GM18526 (cell line): Measurements from ENCODE around the gene DRC3.

Source experiments
- POLR2A ChIP-seq: IDR thresholded peaks from 3 replicates; pipeline ENCODE4 v1.6.1; 2011; ENCODE audit not compliant: insufficient read length; ENCODE audit errors: extremely low read depth

Gene DRC3

GRCh38 chr17:18014006-18014405 lies 41.3 kb downstream of the DRC3 start:
- no peak for TF ChIP-seq POLR2A

GRCh38 chr17:18015593-18015992 lies 42.9 kb downstream of the DRC3 start:
- TF ChIP-seq POLR2A = no peak

- TF ChIP-seq POLR2A = no peak
Measured at GRCh38 chr17:18016426-18016825, 43.8 kb downstream of the DRC3 start.

GRCh38 chr17:18017958-18018357 lies 45.3 kb downstream of the DRC3 start:
- no peak for TF ChIP-seq POLR2A

GRCh38 chr17:18018411-18018921 lies 45.8 kb downstream of the DRC3 start:
- no peak for TF ChIP-seq POLR2A

GRCh38 chr17:18019838-18020154 lies 47.1 kb downstream of the DRC3 start:
- TF ChIP-seq POLR2A = no peak

DNA sequence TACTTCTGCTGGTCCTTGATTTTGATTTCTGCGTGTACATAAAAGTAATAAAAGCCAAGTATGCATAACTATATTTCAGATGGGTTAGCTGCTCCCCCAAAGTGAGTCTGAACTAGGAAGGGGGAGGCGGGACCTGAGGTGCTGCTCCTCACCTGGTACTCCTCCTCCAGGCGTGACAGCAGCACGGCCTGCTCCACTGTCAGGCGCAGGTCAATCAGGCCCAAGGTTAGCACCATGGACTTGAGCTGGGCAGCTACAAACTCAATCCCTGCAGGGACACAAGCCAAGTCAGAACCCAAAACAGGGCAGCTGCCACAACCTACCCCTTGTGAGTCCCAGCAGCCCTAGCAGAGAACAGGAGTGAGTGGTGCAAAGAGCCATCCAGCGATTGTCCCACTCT lies 48.3 kb downstream of the DRC3 start:
- TF ChIP-seq POLR2A = no peak

- TF ChIP-seq POLR2A = no peak
Measured at GRCh38 chr17:18021372-18021771, 48.7 kb downstream of the DRC3 start.

GRCh38 chr17:18025241-18025944 lies 52.7 kb downstream of the DRC3 start:
- TF ChIP-seq POLR2A = no peak

DNA sequence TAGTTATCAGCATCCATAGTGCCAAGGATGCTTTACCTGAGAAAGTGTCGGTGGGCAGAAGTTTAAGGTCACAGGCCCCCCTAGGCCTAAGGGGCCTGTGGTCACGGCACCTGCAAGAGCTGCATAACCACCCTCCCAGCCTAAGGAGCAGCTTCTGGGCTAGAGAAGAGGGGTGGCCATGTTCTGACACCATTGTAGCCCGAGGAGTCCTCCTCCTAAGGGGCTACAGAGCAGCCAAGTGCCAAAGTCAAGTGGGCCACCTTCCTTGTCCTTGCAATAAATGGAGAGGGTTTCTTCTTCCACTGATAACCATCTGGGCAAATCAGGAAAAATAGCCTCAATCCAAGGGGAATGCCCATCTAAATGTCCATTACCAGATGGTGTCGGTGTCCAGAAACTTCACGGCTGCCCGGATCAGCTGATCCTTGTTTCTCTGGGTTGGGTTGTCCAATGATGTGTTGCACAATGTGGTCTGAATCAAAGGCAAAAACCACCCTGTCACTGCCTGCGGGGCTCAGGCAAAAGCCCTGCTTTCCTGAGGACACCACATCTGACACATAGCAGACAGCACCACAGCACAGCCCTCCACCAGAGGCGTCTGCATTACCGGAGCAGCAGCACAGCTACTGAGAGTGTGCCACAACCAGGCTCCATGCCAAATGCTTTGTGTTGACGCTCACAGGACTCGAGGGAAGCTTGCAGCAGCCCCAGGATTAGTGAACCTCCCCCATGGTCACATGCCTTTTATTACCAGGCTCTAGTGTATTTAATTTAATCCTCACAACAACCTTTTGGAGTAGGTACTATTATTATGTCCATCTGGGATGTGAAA lies 53.5 kb downstream of the DRC3 start:
- no peak for TF ChIP-seq POLR2A

- TF ChIP-seq POLR2A = no peak
Measured at GRCh38 chr17:18027280-18027679, 54.6 kb downstream of the DRC3 start.

- TF ChIP-seq POLR2A = no peak
Measured at GRCh38 chr17:18028114-18028951, 55.7 kb downstream of the DRC3 start.

DNA sequence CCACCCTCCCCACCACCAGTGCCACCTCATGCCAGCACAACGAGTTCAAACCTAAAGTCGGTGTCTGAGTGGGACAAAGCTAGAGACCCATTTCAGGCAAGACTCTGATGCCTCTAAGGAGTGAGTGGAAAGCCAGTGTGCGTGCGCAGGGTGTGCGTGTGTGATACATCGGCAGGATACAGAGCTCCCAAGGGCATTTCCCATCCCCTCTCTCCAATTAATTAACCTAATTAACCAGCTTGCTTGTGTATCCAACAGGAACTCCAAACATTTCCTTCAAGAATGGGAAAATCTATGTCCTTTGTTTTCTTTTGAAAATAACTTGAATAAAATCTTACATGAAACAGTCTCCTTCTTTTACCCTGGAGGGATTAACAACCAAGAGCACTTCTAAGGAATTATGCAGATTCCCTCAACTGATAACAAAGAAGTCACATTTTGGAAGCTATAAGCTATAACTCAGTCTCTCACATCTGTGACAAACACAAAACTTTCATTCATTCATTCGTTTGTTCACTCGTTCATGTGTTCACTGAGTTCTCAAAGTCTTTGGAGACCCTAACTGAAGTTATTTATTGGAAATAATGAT lies 56.4 kb downstream of the DRC3 start:
- no peak for TF ChIP-seq POLR2A

- TF ChIP-seq POLR2A = no peak
Measured at GRCh38 chr17:18031955-18032354, 59.3 kb downstream of the DRC3 start.

GRCh38 chr17:18033442-18034099 lies 60.9 kb downstream of the DRC3 start:
- no peak for TF ChIP-seq POLR2A

DNA sequence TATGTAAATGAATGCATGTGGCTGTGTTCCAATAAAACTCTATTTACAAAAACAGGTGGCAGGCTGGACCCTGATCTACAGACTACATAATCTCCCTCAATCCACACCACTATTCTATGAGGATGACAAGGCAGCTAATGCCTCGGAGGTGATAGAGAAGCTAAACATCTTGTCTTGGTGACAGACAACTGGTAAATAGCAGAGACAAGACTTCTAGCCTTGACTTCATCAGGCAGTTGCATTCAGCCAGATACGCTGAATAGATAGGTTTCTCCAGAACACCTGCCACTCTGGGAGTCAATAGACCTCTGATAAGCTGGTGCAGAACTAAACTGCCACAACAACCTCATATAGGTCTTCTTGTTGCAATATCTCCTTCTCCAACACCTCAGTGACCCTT lies 63.0 kb downstream of the DRC3 start:
- no peak for TF ChIP-seq POLR2A
